ENCODE data around the gene ANKRD53. TPM values are rescaled to one million over a fixed set of nuclear protein-coding genes. Genes with fewer than 3 reads are reported as not detected.

Gene ANKRD53
- total RNA-seq, 1 donor from 2014 or later: 0.56 TPM

DNA sequence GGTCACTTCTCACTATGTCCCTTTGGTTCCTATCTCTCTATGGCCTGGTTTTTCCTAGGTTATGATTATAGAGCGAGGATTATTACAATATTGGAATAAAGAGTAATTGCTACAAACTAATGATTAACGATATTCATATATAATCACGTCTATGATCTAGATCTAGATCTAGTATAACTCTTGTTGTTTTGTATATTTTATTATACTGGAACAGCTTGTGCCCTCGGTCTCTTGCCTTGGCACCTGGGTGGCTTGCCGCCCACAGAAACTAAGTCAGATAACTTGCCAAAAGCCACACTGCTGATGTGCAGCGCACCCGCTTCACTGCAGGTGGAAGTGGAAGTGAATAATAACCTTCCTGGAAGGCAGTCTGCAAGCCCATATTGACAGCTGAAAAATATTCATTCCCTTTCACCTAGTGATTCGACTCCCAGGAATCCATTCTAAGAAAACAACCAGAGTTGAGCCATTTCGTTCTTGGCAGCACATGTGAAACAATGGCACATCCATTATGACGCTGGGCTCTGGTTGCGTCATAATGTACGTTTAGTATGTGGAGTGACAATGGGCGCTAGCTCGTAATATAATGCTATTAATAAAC is 725 bp upstream of the ANKRD53 start:
- TF ChIP-seq, protein P1, sequence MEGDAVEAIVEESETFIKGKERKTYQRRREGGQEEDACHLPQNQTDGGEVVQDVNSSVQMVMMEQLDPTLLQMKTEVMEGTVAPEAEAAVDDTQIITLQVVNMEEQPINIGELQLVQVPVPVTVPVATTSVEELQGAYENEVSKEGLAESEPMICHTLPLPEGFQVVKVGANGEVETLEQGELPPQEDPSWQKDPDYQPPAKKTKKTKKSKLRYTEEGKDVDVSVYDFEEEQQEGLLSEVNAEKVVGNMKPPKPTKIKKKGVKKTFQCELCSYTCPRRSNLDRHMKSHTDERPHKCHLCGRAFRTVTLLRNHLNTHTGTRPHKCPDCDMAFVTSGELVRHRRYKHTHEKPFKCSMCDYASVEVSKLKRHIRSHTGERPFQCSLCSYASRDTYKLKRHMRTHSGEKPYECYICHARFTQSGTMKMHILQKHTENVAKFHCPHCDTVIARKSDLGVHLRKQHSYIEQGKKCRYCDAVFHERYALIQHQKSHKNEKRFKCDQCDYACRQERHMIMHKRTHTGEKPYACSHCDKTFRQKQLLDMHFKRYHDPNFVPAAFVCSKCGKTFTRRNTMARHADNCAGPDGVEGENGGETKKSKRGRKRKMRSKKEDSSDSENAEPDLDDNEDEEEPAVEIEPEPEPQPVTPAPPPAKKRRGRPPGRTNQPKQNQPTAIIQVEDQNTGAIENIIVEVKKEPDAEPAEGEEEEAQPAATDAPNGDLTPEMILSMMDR (IDR thresholded peaks at IDR 0.05; ENCODE audit: unreplicated experiment): peak; percentile 45
- Mint-ChIP-seq H3K27me3 (ENCODE audit: unreplicated experiment) (peaks cover 16% of the 10 kb centered on the region), H3K9me3 (ENCODE audit: unreplicated experiment) (no peaks in the 10 kb centered on the region), H3K27ac (ENCODE audit: unreplicated experiment) (no peak overlapping the region), H3K36me3 (ENCODE audit: low read depth, unreplicated experiment) (peaks cover 10% of the 10 kb centered on the region), H3K4me3 (ENCODE audit: unreplicated experiment) (peak overlapping the region; percentile 95), H3K4me1 (ENCODE audit: unreplicated experiment) (peaks cover 13% of the 10 kb centered on the region)
- no peak for DNase-seq (ENCODE audit: low spot score)

DNA sequence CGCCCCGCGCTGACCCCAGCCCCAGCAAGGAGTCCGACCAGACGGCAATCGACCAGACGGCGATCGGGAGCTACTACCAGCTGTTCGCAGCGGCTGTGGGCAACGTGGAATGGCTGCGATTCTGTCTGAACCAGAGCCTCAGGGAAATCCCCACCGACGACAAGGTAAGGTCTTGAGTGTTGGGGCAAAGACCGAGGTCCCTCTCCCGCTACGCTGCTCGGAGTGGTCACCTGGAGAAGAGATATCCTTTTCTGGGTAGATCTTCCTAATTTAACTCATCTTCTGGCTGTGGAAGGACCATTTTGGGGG is 704 bp downstream of the ANKRD53 start:
- Mint-ChIP-seq H3K4me1 (ENCODE audit: unreplicated experiment) (peaks cover 15% of the 10 kb centered on the region), H3K9me3 (ENCODE audit: unreplicated experiment) (no peaks in the 10 kb centered on the region), H3K36me3 (ENCODE audit: low read depth, unreplicated experiment) (peaks cover 18% of the 10 kb centered on the region), H3K4me3 (ENCODE audit: unreplicated experiment) (peak overlapping the region; percentile 76), H3K27ac (ENCODE audit: unreplicated experiment) (no peak overlapping the region), H3K27me3 (ENCODE audit: unreplicated experiment) (peaks cover 18% of the 10 kb centered on the region)
- TF ChIP-seq, protein P1 (IDR thresholded peaks at IDR 0.05; ENCODE audit: unreplicated experiment): no peak
- no peak for DNase-seq (ENCODE audit: low spot score)

DNA sequence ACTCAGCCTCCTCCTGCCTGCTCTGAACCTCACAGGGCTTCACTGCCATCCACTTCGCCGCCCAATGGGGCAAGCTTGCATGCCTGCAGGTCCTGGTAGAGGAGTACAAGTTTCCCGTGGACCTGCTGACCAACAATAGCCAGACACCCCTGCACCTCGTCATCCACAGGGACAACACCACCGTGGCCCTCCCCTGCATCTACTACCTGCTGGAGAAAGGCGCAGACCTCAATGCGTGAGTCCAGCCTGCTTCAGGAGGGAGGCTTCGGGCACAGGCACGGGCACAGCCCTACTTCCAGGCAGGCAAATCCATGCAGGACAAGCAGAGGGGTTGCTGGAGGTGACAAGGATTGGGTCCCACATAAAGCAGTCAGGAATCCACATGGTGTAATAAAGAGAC is 1.2 kb downstream of the ANKRD53 start:
- peaks cover 19% of the 10 kb centered on the region for H3K27me3 Mint-ChIP-seq (ENCODE audit: unreplicated experiment)
- H3K36me3 Mint-ChIP-seq (ENCODE audit: low read depth, unreplicated experiment): peaks cover 18% of the 10 kb centered on the region
- H3K4me1 Mint-ChIP-seq (ENCODE audit: unreplicated experiment): peaks cover 19% of the 10 kb centered on the region
- H3K27ac Mint-ChIP-seq (ENCODE audit: unreplicated experiment): no peak overlapping the region
- H3K9me3 Mint-ChIP-seq (ENCODE audit: unreplicated experiment): no peaks in the 10 kb centered on the region
- TF ChIP-seq, protein P1 (IDR thresholded peaks at IDR 0.05; ENCODE audit: unreplicated experiment): no peak
- peak overlapping the region; percentile 76 for H3K4me3 Mint-ChIP-seq (ENCODE audit: unreplicated experiment)
- no peak for DNase-seq (ENCODE audit: low spot score)

DNA sequence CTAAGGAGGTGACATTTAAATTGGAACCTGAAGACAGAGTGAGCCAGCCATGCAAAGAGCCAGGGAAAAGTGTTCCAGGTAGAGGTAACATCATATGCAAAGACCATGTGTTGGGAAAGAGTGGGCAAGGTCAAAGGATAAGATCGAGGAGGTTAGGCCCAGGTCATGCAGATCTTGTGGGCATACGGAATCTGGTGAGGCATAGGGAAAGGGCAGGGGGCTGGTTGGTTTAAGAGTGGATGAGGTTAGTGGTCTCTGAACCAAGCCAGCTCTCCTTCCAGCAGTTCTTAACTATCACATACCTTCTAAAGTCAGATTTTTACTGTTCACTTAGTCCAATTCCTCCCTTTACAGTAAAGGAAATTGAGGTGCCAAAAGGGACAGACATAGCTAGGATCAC is 3.0 kb downstream of the ANKRD53 start:
- peaks cover 25% of the 10 kb centered on the region for H3K4me1 Mint-ChIP-seq (ENCODE audit: unreplicated experiment)
- H3K9me3 Mint-ChIP-seq (ENCODE audit: unreplicated experiment): no peaks in the 10 kb centered on the region
- no peak for DNase-seq (ENCODE audit: low spot score)
- H3K27me3 Mint-ChIP-seq (ENCODE audit: unreplicated experiment): peaks cover 20% of the 10 kb centered on the region
- peaks cover 26% of the 10 kb centered on the region for H3K36me3 Mint-ChIP-seq (ENCODE audit: low read depth, unreplicated experiment)
- TF ChIP-seq, protein P1 (IDR thresholded peaks at IDR 0.05; ENCODE audit: unreplicated experiment): no peak
- peak overlapping the region; percentile 26 for H3K4me3 Mint-ChIP-seq (ENCODE audit: unreplicated experiment)
- no peak overlapping the region for H3K27ac Mint-ChIP-seq (ENCODE audit: unreplicated experiment)

DNA sequence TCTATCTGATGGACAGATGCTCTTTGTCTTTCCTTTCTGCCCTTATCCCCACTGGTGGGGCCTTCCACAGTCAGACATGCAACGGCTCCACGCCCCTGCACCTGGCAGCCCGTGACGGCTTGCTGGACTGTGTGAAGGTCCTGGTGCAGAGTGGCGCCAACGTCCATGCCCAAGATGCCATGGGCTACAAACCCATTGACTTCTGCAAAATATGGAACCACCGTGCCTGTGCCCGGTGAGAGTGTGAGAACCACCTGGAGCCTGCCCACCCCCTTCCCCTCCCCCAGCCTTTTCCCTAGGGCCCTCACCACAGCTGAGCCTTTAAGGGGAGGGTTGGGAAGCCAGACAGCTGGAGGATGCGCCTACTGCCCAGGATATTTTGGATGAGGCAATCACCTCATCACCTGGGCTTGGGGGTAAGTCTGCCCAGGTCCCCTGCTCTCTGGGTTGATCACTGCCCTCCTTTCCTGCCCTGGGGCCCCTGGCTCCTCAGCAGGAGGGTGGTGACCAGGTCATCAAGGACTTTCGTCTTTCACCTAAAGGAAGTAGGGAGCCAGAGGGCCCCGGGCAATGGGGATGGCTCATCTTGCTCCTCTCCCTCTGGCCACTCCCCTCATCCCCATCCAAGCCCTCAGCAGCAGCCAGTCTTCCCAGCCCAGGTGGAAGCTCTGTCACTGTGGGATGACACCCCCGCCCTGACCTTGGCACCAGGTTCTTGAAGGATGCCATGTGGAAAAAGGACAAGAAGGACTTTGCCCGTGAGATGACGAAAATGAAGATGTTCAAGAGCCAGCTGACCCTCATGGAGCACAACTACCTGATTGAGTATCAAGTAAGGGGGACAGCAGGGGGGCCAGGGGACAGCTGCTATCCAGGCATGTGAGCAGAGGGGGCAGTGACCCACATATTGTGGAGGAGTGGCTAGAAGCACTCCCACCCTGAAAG is 3.7 kb downstream of the ANKRD53 start:
- DNase-seq (ENCODE audit: low spot score): no peak
- Mint-ChIP-seq H3K36me3 (ENCODE audit: low read depth, unreplicated experiment) (peaks cover 32% of the 10 kb centered on the region), H3K4me3 (ENCODE audit: unreplicated experiment) (no peak overlapping the region), H3K4me1 (ENCODE audit: unreplicated experiment) (peaks cover 24% of the 10 kb centered on the region), H3K27ac (ENCODE audit: unreplicated experiment) (no peak overlapping the region), H3K27me3 (ENCODE audit: unreplicated experiment) (peaks cover 20% of the 10 kb centered on the region), H3K9me3 (ENCODE audit: unreplicated experiment) (no peaks in the 10 kb centered on the region)
- TF ChIP-seq, protein P1 (IDR thresholded peaks at IDR 0.05; ENCODE audit: unreplicated experiment): no peak
